GM21390 (cell line): ENCODE data around the gene ZYG11B.
"Not testable (repeated sequence)": the region's sequence is repeated elsewhere in the genome, so short reads cannot be mapped to it uniquely, and the experiment has no call there.

Experiments
- ATAC-seq: cut with Tn5 transposase; IDR thresholded peaks from one replicate; pipeline ENCODE4 v1.9.1; 2021; ENCODE audit not compliant: unreplicated experiment

ZYG11B gene

DNA sequence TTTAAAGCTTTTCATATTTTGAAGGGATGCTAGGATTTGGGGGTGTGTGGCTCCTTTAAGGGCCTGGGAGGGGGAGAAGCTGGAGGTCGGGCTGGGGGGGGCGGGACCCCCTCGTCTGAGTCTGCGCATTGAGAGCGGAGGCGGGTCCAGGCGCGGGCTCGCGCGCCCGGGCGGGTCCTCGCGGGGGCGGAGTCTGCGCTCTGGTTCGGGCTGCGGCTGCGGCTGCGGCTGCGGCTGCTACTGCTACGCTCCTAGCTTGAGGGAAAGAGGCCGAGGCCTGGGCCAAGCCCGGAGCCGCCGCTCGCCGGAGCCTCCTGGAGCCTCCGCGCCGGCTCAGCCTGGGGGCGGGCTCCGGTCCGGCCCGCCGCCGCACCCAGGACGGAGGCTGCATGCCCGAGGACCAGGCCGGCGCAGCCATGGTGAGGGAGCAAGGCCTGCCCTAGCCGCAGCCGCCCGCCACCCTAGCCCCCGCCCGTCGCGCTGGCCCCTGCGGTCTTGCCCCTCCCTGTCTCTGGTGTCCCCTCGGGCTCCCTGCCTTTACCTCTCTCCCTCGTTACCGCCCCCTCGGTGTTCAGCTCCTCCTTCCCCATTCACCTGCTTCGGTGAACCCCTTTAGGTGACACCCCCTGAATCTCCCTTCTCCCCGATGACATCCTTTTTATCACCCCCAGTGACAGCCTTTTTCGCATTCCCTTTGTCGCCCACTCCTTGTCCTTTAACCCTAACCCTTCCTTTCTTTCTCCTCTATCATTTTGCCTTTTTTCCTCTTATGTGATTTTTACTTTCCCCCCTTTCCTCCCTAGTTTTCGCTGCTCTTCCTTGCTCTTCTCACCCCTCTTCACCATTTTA is at the start of gene ZYG11B:
ZYG11B (plus strand) TSS at position 189 of the 849 bp plus-strand sequence; CDS start at position 390, 201 bp downstream.
- peak; percentile 94 for ATAC-seq

DNA sequence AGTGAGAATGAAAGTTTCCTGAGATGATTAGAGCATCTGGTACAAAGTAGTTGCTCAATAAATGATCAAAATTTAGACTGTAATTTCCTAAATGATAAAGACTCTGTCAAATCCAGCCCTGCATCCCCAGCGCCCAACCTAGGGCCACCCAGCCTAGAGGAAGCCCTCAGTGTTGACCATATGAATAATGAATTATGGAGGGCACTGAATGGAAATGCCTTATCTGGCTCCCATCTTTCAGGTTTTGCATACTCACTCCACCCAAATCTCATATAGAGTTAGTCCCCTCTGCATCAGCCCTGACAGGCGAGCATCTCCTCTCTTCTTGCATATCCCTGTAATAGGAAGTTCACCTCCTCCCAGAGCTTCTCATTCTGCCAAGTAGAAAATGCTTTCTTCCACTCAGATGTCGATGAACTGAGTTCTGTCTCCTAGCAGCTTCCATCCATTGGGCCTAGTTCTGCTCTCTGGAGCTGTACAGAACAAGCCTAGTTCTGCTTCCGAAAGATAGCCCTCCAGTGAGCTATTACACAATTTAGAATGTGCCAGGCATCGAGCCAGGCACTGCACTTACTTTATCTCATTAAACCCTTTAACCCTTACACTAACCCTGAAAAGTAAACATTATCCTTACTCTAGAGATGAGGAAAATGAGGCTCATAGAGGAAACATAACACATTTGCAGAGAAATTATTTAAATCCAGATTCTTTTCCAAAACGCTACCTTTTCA is 49.0 kb upstream of the ZYG11B start:
- ATAC-seq: no peak

DNA sequence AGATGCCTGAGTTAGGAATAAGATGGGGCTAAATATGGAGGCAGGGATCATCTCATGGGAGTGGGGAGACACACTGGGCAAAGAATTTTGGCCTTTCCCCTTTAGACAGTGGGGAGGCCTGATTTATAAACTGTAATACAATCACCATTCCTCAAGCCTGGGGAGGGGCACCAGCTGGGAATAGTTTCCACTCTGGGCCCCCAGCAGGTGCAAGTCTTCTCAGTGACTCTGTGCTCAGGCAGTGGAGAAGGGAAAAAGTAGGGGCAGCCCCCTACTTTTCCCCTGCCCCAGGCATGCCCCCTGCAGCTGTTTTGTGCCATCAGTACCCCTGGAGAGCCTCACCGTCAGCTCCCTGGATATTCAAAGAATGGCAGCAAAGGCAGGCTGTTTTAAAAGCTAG is 47.2 kb upstream of the ZYG11B start:
- ATAC-seq: no peak

DNA sequence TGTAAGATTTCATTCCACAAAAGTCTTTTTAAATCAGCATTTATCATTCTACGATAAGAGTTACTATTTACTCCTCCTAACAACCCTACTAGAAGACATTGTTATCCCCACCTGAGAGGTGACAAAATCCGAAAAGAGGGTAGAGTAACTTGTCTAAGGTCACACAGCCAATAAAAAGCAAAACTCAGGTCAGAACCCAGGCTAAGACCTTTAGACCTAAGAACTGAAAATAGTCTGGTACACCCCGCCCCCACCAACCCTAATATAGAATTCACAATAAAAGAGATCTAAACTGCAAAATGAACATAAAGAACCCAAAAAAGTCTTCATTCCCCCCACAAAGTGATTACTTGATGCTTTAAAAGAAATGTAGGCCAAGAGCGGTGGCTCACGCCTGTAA is 46.8 kb upstream of the ZYG11B start:
- ATAC-seq: no peak

DNA sequence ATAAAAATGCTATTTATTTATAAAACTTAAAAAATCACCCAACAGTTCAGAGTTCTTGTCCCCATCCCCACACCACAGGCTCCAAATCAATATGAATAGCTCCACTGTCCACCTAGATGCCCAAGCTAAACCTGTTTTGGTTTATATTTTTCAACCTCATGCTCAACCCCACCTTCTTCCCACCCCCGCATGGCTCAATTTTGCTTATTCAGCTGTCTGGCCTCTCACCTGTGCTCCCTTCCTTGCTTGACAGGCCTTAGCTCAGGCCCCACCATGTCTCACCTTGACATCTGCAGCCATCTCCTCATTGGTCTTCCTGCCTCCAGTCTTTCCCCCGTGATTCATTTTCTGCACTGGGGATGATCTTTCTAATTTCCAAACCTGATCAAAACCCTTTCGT is 45.9 kb upstream of the ZYG11B start:
- ATAC-seq: no peak

DNA sequence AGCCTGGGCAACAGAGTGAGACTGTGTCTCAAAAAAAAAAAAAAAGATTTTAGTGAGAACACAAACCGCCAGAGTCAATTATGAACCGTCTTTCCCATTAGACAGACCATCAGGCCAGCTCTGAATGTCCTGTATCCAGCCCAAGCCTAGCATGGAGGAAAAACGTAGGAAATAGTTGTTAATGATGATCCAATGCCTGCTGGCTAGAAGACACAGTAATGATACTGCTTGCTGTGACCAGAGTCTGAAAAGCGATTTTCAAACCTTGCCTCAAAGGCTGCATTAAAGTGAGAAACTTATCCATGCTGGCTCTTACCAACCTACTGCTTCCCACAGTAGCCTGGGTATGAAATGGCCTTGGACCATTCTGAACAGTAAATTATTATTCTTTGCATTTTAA is 45.1 kb upstream of the ZYG11B start:
- ATAC-seq: no peak

DNA sequence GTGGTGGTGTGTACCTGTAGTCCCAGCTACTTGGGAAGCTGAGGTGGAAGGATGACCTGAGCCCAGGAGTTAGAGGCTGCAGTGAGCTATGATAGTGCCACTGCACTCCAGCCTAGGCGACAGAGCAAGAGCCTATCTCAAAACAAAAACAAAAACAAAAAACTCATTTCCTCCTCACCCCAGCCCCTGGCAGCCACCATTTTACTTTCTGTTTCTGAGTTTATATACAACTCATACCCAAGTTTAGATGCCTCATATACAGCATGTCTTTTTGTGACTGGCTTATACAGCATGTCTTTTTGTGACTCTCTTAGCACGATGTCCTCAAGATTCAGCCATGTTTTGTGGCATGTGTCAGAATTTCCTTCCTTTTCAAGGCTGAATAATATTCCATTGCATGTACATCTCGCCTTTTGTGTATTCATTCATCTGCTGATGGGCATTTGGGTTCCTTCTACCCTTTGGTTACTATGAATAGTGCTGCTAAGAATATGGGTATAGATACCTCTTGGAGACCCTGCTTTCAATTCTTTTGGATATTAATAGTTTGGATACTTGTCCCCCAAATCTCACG is 42.8 kb upstream of the ZYG11B start:
- ATAC-seq: no peak

DNA sequence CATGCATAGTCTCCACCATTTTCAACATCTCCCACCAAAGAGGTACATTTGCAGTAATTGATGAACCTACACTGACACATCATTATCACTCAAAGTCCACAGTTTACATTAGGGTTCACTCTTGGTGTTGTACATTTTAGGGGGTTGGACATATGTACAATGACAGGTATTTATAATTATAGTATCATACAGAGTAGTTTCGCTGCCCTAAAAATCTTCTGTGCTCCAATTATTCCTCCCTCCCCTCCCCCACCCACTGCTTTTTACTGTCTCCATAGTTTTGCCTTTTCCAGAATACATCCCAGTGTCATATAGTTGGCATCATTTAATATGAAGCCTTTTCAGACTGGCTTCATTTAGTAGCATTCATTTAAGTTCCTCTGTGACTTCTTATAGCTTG is 41.7 kb upstream of the ZYG11B start:
- no peak for ATAC-seq

DNA sequence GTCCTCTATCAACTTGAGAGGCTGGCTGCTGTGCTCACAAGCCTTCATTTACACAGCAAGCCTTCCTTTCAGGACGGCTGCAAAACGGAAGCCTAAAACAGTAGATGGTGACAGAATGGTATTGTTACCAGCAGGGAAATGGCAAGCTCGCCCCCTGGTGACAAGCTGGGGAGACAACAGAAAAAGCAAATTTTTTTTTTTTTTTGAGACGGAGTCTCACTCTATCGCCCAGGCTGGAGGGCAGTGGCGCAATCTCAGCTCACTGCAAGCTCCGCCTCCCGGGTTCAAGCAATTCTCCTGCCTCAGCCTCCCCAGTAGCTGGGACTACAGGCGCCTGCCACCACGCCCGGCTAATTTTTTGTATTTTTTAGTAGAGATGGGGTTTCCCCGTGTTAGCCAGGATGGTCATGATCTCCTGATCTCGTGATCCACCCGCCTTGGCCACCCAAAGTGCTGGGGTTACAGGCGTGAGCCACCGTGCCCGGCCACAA is 39.9 kb upstream of the ZYG11B start:
- not testable (repeated sequence) for ATAC-seq

DNA sequence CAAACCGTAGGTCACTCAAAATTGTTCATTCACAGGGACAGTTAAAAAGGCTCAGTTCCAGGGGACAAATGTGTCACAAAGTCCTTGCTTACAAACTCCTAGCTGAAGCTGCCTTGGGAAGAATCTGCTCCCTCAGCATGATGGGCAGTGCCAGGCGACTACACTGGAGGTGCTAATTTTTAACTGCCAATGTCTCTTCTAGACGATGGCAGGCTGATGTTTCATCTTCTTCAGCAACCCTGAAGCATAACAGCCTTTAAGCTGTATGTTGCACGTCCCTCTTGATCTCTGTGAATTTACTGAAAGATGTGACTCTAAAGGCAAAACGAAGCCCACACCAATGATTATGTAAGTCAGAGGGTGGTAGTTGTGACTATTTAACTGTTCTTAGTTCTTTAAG is 39.4 kb upstream of the ZYG11B start:
- ATAC-seq: no peak

DNA sequence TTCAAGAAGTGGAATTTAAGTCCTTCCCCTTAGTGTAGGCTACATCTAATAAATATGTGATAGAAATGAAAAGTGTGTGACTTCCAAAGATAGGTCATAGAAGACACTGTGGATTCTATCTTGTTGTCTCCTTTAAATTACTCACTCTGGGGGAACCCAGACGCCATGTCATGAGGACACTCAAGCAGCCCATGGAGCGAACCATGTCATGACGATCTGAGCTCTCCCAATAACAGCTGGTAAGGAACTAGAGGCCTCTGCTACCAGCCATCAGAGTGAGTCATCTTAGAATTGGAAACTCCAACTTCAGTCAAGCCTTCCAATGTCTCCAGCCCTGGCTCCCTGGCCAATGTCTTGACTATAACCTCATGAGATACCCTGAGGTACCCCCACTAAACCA is 34.4 kb upstream of the ZYG11B start:
- no peak for ATAC-seq

DNA sequence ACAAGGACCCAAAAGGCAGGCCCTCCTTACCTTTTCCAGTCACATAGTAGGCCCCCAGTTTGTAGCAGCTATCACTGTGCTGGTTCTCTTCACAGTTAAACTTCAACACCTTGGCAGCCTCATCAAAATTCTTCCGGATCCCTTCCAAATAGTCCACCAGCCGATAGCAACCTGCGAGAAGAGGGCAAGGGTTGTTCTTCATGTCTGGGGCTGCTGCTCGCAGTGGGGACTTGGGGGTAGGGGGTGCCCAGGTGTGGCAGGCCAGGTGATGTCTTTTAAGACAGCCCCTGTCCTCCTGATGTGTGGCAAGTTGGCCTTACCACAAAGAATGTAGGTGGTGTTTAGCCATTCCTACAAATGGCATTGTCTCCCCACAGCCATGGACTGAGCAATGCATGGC is 33.6 kb upstream of the ZYG11B start:
- no peak for ATAC-seq

DNA sequence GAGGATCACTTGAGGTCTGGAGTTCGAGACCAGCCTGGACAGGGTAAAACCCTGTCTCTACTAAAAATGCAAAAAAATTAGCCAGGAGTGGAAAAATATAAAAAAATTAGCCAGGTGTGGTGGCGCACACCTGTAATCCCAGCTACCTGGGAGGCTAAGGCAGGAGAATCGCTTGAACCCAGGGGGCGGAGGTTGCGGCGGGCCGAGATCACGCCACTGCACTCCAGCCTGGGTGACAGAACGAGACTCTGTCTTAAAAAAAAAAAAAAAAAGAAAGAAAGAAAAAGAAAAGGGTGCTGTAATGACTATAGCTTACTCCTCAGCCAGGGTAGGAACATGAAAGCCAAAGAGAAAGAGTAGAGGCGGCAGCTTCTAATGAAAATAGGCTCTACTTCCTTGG is 32.9 kb upstream of the ZYG11B start:
- ATAC-seq: not testable (repeated sequence)

DNA sequence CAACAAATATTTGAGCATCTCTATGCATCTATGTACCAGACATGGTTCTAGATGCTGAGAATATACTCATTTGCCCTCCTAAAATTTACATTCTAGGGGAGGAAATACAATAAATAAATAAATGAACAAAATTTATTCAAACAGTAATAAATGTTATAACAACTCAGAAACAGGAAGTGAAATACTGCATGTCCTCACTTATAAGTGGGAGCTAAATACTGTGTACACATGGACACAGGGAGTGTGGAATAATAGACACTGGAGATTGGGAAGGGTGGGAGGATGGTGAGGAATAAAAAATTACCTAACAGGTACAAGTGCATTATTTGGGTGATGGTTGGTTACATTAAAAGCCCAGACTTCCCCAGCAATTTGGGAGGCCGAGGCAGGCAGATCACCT is 32.4 kb upstream of the ZYG11B start:
- ATAC-seq: no peak

DNA sequence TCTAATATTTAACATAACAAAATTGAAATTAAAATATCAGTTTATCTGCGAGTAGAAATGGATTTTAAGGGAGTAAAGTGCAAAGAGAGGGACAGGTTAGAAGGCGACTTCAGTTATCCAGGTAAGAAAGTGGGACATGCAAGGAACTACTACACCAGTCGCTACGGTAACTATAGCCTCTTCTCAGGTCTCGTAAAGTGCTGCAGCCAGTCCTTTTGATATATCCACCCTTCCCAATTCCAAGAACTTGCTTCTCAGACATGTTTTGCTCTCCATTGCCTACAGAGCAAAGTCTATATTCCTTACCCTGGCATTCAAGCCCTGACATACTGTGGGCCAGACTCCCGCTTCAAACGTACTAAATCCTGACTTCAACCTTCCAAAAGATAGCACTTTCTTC is 30.6 kb upstream of the ZYG11B start:
- no peak for ATAC-seq

DNA sequence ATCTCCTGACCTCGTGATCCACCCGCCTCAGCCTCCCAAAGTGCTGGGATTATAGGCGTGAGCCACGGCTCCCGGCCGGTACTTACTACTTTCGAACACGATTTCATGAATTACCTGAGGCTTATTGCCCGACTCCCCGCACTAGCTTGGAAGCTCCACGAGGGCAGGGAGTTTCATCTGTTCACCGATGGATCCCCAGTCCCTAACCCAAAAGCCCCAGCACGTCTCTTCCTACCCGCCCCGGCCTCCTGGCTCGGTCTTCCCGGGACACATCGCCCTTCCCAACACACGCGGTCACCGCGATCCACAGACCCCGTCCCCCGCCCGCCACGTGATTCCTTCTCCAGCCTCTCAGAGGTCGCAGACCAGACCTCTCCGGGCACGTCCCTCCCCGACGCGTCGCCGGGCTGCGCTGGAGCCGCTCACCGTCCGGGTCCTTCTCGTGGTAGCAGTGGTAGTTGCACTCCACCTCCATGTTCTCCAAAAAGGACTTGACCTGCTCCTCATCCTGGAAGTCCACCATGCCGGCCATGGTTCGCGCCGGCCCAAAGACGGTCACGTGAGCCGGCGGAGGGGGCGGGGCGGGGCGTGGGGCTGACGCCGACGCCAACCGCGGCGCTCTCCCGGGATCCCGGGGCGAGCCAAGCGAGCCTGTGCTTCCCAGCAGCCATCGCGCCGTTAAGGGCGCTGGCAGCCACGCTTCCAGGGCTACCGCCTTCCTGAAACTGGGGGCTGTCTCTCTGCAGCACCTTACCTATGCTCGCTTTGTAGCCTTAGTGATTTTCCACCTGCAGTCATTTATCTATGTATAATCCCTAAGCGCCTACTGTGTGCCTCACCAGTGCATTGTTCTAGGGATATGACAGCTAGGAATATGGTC is 28.2 kb upstream of the ZYG11B start, which contains the start of gene COA7:
COA7 (minus strand) TSS at position 553 of the 880 bp plus-strand sequence; CDS start at position 532, 21 bp downstream.
- ATAC-seq: peak; percentile 47

DNA sequence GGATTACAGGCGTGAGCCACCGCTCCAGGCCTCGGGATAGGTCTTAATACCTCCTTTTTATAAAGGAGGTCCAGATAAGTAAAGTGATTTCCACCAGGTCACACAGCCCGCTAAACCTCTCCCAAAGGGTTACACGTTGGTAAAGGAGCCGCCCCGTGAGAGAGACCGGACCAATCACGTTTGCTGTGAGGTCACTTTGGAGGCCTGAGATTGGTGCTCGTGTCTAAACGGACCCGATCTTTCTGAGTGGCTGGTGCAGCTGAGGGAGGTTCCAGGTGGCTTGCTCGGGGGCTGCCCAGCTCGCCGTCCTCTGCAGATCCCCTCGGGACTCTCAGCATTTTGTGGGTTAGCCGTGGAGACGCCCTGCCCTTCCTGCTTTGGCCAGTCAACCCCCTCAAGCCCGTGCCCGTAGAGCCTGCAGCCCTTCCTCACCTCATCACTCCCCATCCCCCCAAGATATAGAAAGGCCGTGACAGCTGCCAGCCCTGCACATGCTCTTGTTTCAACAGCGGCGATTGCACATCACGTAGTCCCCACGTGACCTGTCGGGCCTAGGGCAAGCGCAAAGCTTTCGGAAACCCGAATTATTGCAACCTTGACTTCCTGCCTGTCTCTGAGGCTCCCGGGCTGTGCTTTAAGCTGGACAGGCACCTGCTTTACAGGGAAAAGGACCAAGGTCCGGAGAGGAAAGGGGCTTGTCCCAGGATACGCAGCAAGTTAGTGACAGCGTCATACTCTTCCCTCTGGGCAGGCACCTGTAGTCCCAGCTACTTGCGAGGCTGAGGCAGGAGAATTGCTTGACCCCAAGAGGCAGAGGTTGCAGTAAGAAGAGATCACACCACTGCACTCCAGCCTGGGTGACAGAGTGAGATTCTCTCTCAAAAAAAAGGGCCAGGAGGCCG is 23.1 kb upstream of the ZYG11B start:
- ATAC-seq: peak; percentile 84

DNA sequence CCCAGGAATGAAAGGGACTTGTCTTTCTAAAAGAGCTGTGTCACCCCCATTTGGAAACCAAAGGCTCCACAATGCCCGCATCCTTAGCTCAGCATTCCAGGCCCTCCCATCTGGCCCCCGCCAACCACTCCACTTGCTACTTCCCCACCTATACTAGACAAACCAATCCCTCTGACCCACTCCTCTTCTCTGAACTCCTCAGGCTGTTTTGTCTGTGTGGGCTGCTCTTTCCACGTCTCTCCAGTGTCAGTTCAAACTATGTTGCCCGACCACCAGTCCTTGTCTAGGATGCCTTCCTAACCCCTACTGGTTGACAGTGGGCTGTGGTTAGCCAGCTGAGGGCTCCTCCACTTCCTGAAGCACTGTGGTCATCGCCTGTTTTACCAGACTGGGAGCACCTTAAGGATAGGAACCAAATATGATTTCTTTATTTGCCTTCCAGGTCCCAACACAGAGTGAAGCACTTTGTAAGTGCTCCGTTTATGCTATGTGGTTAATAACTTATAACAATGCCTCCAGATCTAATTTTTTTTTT is 20.1 kb upstream of the ZYG11B start:
- no peak for ATAC-seq
